Adrenal gland (tissue), 5 donors: ENCODE data around the gene COX7A2.

Experiments used
- POLR2A ChIP-seq, 2 donors: fragments of 450-650 bp; IDR thresholded peaks; one replicate each; pipeline ENCODE4 v1.6.1; 2017; ENCODE audit warnings: antibody characterized with exemption in 2 of 2, mild to moderate bottlenecking in 2 of 2, moderate library complexity in 1 of 2
- TF ChIP-seq, protein P1 (sequence below), 6 experiments: fragments of 450-650 bp in 4 of 6; fragments of 200-600 bp in 2 of 6; sonication (generic) in 1 of 6; IDR thresholded peaks; 1 replicate in 5 of 6; 2 replicates in 1 of 6; pipeline versions ENCODE4 v1.5.1 to v1.8.0; 2016 to 2021; ENCODE audit warnings: antibody characterized with exemption in 6 of 6, mild to moderate bottlenecking in 2 of 6, moderate library complexity in 1 of 6
- donor health status: DM: no; HTN: no; CAD: no.

DNA sequence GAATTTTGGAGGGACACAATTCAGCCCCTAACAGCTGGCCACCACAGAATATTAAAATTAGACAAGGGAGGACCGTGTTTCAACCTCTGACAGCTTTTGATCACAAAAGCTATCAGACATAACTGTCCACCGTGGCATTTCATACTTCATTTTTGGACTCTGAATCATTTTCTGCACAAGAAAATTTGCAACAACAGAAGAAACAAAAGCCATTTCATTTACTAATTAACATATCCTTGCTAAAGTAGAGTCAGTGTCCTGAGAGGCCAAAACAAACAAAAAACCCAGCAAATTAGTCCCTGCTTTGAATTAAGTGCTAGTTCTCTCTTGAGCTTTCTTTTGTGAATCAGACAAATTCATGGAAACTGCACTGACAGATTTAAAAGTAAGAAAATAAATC lies 20.2 kb downstream of the COX7A2 start:
- TF ChIP-seq, protein P1, sequence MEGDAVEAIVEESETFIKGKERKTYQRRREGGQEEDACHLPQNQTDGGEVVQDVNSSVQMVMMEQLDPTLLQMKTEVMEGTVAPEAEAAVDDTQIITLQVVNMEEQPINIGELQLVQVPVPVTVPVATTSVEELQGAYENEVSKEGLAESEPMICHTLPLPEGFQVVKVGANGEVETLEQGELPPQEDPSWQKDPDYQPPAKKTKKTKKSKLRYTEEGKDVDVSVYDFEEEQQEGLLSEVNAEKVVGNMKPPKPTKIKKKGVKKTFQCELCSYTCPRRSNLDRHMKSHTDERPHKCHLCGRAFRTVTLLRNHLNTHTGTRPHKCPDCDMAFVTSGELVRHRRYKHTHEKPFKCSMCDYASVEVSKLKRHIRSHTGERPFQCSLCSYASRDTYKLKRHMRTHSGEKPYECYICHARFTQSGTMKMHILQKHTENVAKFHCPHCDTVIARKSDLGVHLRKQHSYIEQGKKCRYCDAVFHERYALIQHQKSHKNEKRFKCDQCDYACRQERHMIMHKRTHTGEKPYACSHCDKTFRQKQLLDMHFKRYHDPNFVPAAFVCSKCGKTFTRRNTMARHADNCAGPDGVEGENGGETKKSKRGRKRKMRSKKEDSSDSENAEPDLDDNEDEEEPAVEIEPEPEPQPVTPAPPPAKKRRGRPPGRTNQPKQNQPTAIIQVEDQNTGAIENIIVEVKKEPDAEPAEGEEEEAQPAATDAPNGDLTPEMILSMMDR (IDR thresholded peaks at IDR 0.05) = no peak
- no peak for TF ChIP-seq POLR2A (IDR thresholded peaks at IDR 0.05)
